Body of pancreas (tissue), 4 donors: ENCODE results near the gene HTR2C.

ENCODE experiments used
- CTCF ChIP-seq, 7 experiments: fragments of 450-650 bp in 4 of 7; fragments of 200-600 bp in 3 of 7; sonication (generic) in 3 of 7; IDR thresholded peaks; one replicate each; pipeline ENCODE4 v1.5.1; 2016 to 2019; ENCODE audit warnings: antibody characterized with exemption in 7 of 7
- POLR2A ChIP-seq, 3 donors: fragments of 450-650 bp; IDR thresholded peaks; one replicate each; pipeline ENCODE4 v1.6.1; 2016; ENCODE audit warnings: antibody characterized with exemption in 3 of 3, mild to moderate bottlenecking in 2 of 3

- no peak for TF ChIP-seq CTCF (IDR thresholded peaks at IDR 0.05)
- TF ChIP-seq POLR2A (IDR thresholded peaks at IDR 0.05), result no peak
These were observed at the start of gene HTR2C for GRCh38 chrX:114583646-114584374.
